HepG2 (cell line): ENCODE measurements around the gene TM7SF3. TPM values are rescaled to one million over a fixed set of nuclear protein-coding genes. Genes with fewer than 3 reads are reported as not detected.

Experiments
- ATAC-seq: fragments of 200-7000 bp; cut with Tn5 transposase; 3 replicates; pipeline ENCODE4 v1.9.1; 2020; ENCODE audit warnings: mild to moderate bottlenecking, moderate library complexity
- BruUV-seq: library from RNA; stranded (reverse); fragments of 400-500 nt; replicated peaks from 2 replicates; lab custom pipeline; 2021; lab: Mats Ljungman, UMichigan
- CTCF ChIA-PET: fragments of 300-600 bp; formaldehyde crosslinking; extraction: SDS; loops from one replicate; lab custom pipeline; 2021; ENCODE audit warnings: low total read pairs, inconsistent platforms, low intra/inter-chr PET ratio; lab: Yijun Ruan, JAX
- POLR2A ChIA-PET: fragments of 350-600 bp; sonication (Branson Sonifier 250); formaldehyde crosslinking; loops from one replicate; lab custom pipeline; 2020; ENCODE audit warnings: antibody characterized with exemption, inconsistent platforms; lab: Yijun Ruan, JAX
- DNase-seq: peaks from one replicate; pipeline ENCODE4 v3.0.0-alpha.2; 2015; ENCODE audit warnings: low spot score
- FAIRE-seq: peaks from 3 replicates; lab custom pipeline; 2011; peaks lifted over from hg19 to GRCh38; lab: Jason Lieb, UNC
- H2AFZ ChIP-seq: one replicate; pipeline ENCODE4 v1.6.1; 2011; ENCODE audit warnings: low read length, inconsistent platforms
- H3K27ac ChIP-seq: fragments of 300-600 bp; 3 replicates; pipeline ENCODE4 v1.8.0; 2011; ENCODE audit warnings: mixed run types, mild to moderate bottlenecking, mixed read lengths, low read length, inconsistent platforms; ENCODE audit not compliant: insufficient read depth; ENCODE audit errors: extremely low read length
- H3K27me3 ChIP-seq, 2 experiments: fragments of 200-600 bp in 1 of 2; 2 replicates in 1 of 2; 3 replicates in 1 of 2; pipeline versions ENCODE4 v1.6.0 to v1.8.0; 2011; ENCODE audit warnings: low read length in 2 of 2, mild to moderate bottlenecking in 2 of 2, moderate library complexity in 2 of 2, inconsistent platforms in 1 of 2; ENCODE audit not compliant: insufficient read depth in 2 of 2, control insufficient read depth in 1 of 2
- H3K36me3 ChIP-seq, 2 experiments: fragments of 200-600 bp in 1 of 2; replicated peaks in 1 of 2; 2 replicates in 1 of 2; 3 replicates in 1 of 2; pipeline versions ENCODE4 v1.5.1 to v1.8.0; 2011; ENCODE audit warnings: low read length in 2 of 2, inconsistent platforms in 1 of 2; ENCODE audit not compliant: insufficient read depth in 2 of 2, control insufficient read depth in 1 of 2
- H3K4me1 ChIP-seq: 2 replicates; pipeline ENCODE4 v1.5.1; 2012; ENCODE audit warnings: low read length, inconsistent platforms; ENCODE audit not compliant: insufficient read depth
- H3K4me2 ChIP-seq: 2 replicates; pipeline ENCODE4 v1.6.0; 2011; ENCODE audit warnings: low read depth, low read length, inconsistent platforms
- H3K4me3 ChIP-seq, 3 experiments: fragments of 200-600 bp in 1 of 3; sonication (generic), shearing (Covaris generic) in 1 of 3; replicated peaks in 1 of 3; 2 replicates each; pipeline ENCODE4 v1.5.1; 2011 to 2016; ENCODE audit warnings: low read length in 3 of 3, inconsistent platforms in 2 of 3, low read depth in 2 of 3, mild to moderate bottlenecking in 2 of 3, control low read depth in 1 of 3, mixed read lengths in 1 of 3; ENCODE audit not compliant: insufficient read depth in 1 of 3
- H3K79me2 ChIP-seq: one replicate; pipeline ENCODE4 v1.6.1; 2011; ENCODE audit warnings: low read length, inconsistent platforms; ENCODE audit not compliant: insufficient read depth
- H3K9ac ChIP-seq: 2 replicates; pipeline ENCODE4 v1.6.0; 2011; ENCODE audit warnings: mild to moderate bottlenecking, low read depth, low read length, inconsistent platforms; ENCODE audit not compliant: insufficient read depth
- H3K9me3 ChIP-seq: 2 replicates; pipeline ENCODE4 v1.5.1; 2012; ENCODE audit warnings: mild to moderate bottlenecking, low read length
- H4K20me1 ChIP-seq: 2 replicates; pipeline ENCODE4 v1.6.0; 2011; ENCODE audit warnings: inconsistent platforms, mild to moderate bottlenecking, low read length, moderate library complexity; ENCODE audit not compliant: insufficient read depth
- CEBPG ChIP-seq: IDR thresholded peaks from 2 replicates; pipeline ENCODE4 v1.6.1; 2016
- GABPB1 ChIP-seq: IDR thresholded peaks from 2 replicates; pipeline ENCODE4 v1.6.1; 2016; ENCODE audit warnings: mild to moderate bottlenecking, missing genetic modification reagents, moderate library complexity, missing compliant biosample characterization
- MEF2D ChIP-seq: sonication (generic); formaldehyde crosslinking; IDR thresholded peaks from 2 replicates; pipeline ENCODE4 v1.5.1; 2020; ENCODE audit warnings: mild to moderate bottlenecking, missing genetic modification reagents
- PHF8 ChIP-seq: sonication (generic); formaldehyde crosslinking; IDR thresholded peaks from 2 replicates; pipeline ENCODE4 v1.5.0; 2020; ENCODE audit warnings: missing genetic modification reagents
- PITX1 ChIP-seq: sonication (generic); formaldehyde crosslinking; IDR thresholded peaks from 2 replicates; pipeline ENCODE4 v1.5.1; 2020; ENCODE audit warnings: mild to moderate bottlenecking, missing genetic modification reagents
- SIX4 ChIP-seq: sonication (generic); formaldehyde crosslinking; IDR thresholded peaks from 2 replicates; pipeline ENCODE4 v1.4.0; 2020; ENCODE audit warnings: missing genetic modification reagents
- SMARCE1 ChIP-seq: fragments of 450-650 bp; IDR thresholded peaks from 2 replicates; pipeline ENCODE4 v1.6.1; 2017; ENCODE audit warnings: borderline replicate concordance
- SSRP1 ChIP-seq: IDR thresholded peaks from 2 replicates; pipeline ENCODE4 v1.6.1; 2016; ENCODE audit warnings: control low read depth
- ZBTB3 ChIP-seq: sonication (generic); formaldehyde crosslinking; IDR thresholded peaks from 2 replicates; pipeline ENCODE4 v1.4.0; 2020; ENCODE audit warnings: low read depth, mild to moderate bottlenecking, moderate library complexity, missing genetic modification reagents, borderline replicate concordance
- ZBTB7A ChIP-seq: sonication (generic); formaldehyde crosslinking; IDR thresholded peaks from 2 replicates; pipeline ENCODE4 v1.8.0; 2022; ENCODE audit warnings: mild to moderate bottlenecking, missing genetic modification reagents
- ZNF296 ChIP-seq: sonication (generic); formaldehyde crosslinking; conservative IDR thresholded peaks from 2 replicates; pipeline ENCODE4 v1.5.0; 2020; ENCODE audit warnings: mild to moderate bottlenecking, missing genetic modification reagents
- ZNF644 ChIP-seq: IDR thresholded peaks from 2 replicates; pipeline ENCODE4 v1.6.1; 2016; ENCODE audit warnings: low read depth
- ZNF672 ChIP-seq: sonication (generic); formaldehyde crosslinking; IDR thresholded peaks from 2 replicates; pipeline ENCODE4 v1.8.1; 2022; ENCODE audit warnings: missing genetic modification reagents
- ZNF766 ChIP-seq: sonication (generic); formaldehyde crosslinking; IDR thresholded peaks from 2 replicates; pipeline ENCODE4 v1.5.0; 2020; ENCODE audit warnings: missing genetic modification reagents, borderline replicate concordance
- ZSCAN12 ChIP-seq: sonication (generic); formaldehyde crosslinking; IDR thresholded peaks from 2 replicates; pipeline ENCODE4 v1.9.0; 2021; ENCODE audit warnings: mild to moderate bottlenecking, missing genetic modification reagents
- ZSCAN9 ChIP-seq: IDR thresholded peaks from 2 replicates; pipeline ENCODE4 v1.6.1; 2016; ENCODE audit warnings: borderline replicate concordance
- WGBS: methylation state at CpG from one replicate; pipeline ENCODE4 v1.1.6; 2017; ENCODE audit warnings: low lambda C conversion rate; 5-methylcytosine and 5-hydroxymethylcytosine counted together
- in situ Hi-C: cut with HindIII; loops from 2 replicates; pipeline ENCODE4 v1.10.0; 2017; ENCODE audit warnings: low pct_unique_long_range_greater_than_20kb; ENCODE audit not compliant: extremely low pct_ligation_motif_present
- intact Hi-C: fragments of 100-400 bp; cut with micrococcal nuclease; formaldehyde crosslinking; loops from one replicate; pipeline ENCODE4 v1.10.0; 2022; ENCODE audit not compliant: unreplicated experiment
- polyA plus RNA-seq, 8 experiments: library from polyadenylated mRNA; depleted of rRNA in 3 of 8; stranded (reverse) in 7 of 8; unstranded in 1 of 8; fragments of >200 nt; fragmentation: Illumina TruSeq in 4 of 8; extraction: Trizol in 4 of 8; gene quantifications; 2 replicates each; pipeline versions ENCODE4 v1.2.1 to v1.2.3, GENCODE V29; 2011 to 2016; ENCODE audit warnings: low read depth in 4 of 8, missing spikeins in 1 of 8, mixed read lengths in 1 of 8; ENCODE audit not compliant: insufficient read depth in 1 of 8
- total RNA-seq, 5 experiments: library from RNA; depleted of rRNA; stranded (reverse); fragments of >200 nt; fragmentation: Illumina TruSeq; extraction: Trizol; gene quantifications; 2 replicates each; pipeline ENCODE4 v1.2.3, GENCODE V29; 2016; ENCODE audit warnings: low read depth in 1 of 5
- TF ChIP-seq, protein P1 (sequence below): sonication (generic); formaldehyde crosslinking; IDR thresholded peaks from 2 replicates; pipeline ENCODE4 v1.4.0; 2020; ENCODE audit warnings: missing genetic modification reagents, borderline replicate concordance
- TF ChIP-seq, protein P2 (sequence below): sonication (generic); formaldehyde crosslinking; IDR thresholded peaks from 2 replicates; pipeline ENCODE4 v1.9.0; 2022; ENCODE audit warnings: low read depth, missing genetic modification reagents
- TF ChIP-seq, protein P3 (sequence below): sonication (generic); formaldehyde crosslinking; conservative IDR thresholded peaks from 2 replicates; pipeline ENCODE4 v1.5.0; 2020; ENCODE audit warnings: missing genetic modification reagents

TM7SF3 gene
- total and polyA plus RNA-seq, 2 of the 13 experiments (the other 11 are each of a cell fraction or from before 2014, with no cell fraction given), result 116 to 142 TPM

DNA sequence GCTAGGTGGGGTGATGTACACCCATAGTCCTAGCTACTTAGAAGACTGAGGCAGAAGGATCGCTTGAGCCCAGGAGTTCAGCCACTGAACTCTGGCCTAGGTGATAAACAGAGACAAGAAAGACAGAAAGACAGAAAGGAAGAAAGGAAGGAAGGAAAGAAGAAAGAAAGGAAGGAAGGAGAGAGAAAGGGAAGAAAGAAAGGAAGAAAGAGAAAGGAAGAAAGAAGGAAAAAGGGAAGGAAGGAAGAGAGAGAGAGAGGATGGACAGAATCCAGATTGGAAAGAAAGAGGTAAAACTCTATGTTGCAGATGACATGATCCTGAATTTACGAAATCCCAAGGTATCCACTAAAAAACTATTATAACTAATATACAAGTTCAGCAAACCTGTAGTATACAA lies 84.6 kb downstream of the TM7SF3 start:
- POLR2A ChIA-PET, result no interaction called here

DNA sequence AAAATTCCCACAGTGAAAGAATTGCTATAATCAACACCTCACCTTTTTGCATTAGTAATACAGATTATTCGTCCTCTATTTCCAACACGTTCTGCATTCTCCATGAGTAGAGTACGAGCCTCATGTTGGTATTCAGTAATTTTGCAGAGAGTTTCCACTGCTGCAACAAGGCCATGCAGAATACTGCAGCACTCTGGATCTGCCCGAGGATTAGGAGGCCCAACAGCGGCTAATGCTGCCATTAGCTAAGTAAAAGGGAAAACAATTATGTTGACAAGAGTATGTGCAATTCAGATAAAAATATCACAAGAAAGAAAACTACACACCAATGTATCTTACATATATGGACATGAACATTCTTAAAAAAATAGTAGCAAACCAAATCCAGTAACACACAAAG lies 85.5 kb downstream of the TM7SF3 start:
- no TSS peak for BruUV-seq
- ChIA-PET POLR2A (no interaction called here), CTCF (no interaction called here)
- Histone ChIP-seq H3K27ac (no peak overlapping the region), H3K36me3 (peaks cover 6 to 47% of the 10 kb centered on the region in 2 experiments), H3K4me1 (no peaks in the 10 kb centered on the region; the same call in 1 of the 2 replicates), H3K9me3 (no peaks in the 10 kb centered on the region), H3K27me3 (no peaks in the 10 kb centered on the region; a peak in 1 of 5 replicates), H2AFZ (no peak overlapping the region), H3K79me2 (peaks cover 2% of the 10 kb centered on the region), H3K4me2 (no peak overlapping the region), H4K20me1 (no peaks in the 10 kb centered on the region), H3K9ac (no peak overlapping the region), H3K4me3 (no peak overlapping the region)
- FAIRE-seq, result no peak
- ATAC-seq, result no peak
- intact Hi-C loops, result no loop called here
- no peak for DNase-seq
- WGBS, result 98% methylated on average over 5 of the region's 5 CpGs
- in situ Hi-C loops, result no loop called here
- no peak for TF ChIP-seq SIX4 (CRISPR knock-in tag)
- TF ChIP-seq MEF2D (CRISPR knock-in tag), result no peak
- no peak for TF ChIP-seq ZNF766 (CRISPR knock-in tag)
- TF ChIP-seq, protein P1, sequence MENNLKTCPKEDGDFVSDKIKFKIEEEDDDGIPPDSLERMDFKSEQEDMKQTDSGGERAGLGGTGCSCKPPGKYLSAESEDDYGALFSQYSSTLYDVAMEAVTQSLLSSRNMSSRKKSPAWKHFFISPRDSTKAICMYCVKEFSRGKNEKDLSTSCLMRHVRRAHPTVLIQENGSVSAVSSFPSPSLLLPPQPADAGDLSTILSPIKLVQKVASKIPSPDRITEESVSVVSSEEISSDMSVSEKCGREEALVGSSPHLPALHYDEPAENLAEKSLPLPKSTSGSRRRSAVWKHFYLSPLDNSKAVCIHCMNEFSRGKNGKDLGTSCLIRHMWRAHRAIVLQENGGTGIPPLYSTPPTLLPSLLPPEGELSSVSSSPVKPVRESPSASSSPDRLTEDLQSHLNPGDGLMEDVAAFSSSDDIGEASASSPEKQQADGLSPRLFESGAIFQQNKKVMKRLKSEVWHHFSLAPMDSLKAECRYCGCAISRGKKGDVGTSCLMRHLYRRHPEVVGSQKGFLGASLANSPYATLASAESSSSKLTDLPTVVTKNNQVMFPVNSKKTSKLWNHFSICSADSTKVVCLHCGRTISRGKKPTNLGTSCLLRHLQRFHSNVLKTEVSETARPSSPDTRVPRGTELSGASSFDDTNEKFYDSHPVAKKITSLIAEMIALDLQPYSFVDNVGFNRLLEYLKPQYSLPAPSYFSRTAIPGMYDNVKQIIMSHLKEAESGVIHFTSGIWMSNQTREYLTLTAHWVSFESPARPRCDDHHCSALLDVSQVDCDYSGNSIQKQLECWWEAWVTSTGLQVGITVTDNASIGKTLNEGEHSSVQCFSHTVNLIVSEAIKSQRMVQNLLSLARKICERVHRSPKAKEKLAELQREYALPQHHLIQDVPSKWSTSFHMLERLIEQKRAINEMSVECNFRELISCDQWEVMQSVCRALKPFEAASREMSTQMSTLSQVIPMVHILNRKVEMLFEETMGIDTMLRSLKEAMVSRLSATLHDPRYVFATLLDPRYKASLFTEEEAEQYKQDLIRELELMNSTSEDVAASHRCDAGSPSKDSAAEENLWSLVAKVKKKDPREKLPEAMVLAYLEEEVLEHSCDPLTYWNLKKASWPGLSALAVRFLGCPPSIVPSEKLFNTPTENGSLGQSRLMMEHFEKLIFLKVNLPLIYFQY, result no peak
- TF ChIP-seq, protein P2, sequence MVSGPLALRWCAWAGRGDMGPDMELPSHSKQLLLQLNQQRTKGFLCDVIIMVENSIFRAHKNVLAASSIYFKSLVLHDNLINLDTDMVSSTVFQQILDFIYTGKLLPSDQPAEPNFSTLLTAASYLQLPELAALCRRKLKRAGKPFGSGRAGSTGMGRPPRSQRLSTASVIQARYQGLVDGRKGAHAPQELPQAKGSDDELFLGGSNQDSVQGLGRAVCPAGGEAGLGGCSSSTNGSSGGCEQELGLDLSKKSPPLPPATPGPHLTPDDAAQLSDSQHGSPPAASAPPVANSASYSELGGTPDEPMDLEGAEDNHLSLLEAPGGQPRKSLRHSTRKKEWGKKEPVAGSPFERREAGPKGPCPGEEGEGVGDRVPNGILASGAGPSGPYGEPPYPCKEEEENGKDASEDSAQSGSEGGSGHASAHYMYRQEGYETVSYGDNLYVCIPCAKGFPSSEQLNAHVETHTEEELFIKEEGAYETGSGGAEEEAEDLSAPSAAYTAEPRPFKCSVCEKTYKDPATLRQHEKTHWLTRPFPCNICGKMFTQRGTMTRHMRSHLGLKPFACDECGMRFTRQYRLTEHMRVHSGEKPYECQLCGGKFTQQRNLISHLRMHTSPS (CRISPR knock-in tag), result no peak
- TF ChIP-seq, protein P3, sequence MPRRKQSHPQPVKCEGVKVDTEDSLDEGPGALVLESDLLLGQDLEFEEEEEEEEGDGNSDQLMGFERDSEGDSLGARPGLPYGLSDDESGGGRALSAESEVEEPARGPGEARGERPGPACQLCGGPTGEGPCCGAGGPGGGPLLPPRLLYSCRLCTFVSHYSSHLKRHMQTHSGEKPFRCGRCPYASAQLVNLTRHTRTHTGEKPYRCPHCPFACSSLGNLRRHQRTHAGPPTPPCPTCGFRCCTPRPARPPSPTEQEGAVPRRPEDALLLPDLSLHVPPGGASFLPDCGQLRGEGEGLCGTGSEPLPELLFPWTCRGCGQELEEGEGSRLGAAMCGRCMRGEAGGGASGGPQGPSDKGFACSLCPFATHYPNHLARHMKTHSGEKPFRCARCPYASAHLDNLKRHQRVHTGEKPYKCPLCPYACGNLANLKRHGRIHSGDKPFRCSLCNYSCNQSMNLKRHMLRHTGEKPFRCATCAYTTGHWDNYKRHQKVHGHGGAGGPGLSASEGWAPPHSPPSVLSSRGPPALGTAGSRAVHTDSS (CRISPR knock-in tag), result no peak
- no peak for TF ChIP-seq ZSCAN12 (CRISPR knock-in tag)

More for the DNA sequence above, 84.6 kb downstream of the TM7SF3 start:
- in situ Hi-C loops, result no loop called here
- no peak for FAIRE-seq
- no peak for TF ChIP-seq SMARCE1
- no peak for TF ChIP-seq ZNF644 (CRISPR knock-in tag)
- no peak for TF ChIP-seq PHF8 (CRISPR knock-in tag)
- no peak for TF ChIP-seq PITX1 (CRISPR knock-in tag)
- TF ChIP-seq SSRP1 (CRISPR knock-in tag), result no peak
- TF ChIP-seq ZSCAN9 (CRISPR knock-in tag), result no peak
- no peak for TF ChIP-seq ZBTB3 (CRISPR knock-in tag)
- no peak for TF ChIP-seq GABPB1 (CRISPR knock-in tag)
- TF ChIP-seq ZNF296 (CRISPR knock-in tag), result no peak
- TF ChIP-seq ZBTB7A (CRISPR knock-in tag), result no peak
- no peak for TF ChIP-seq CEBPG (CRISPR knock-in tag)
- TF ChIP-seq ZNF672 (CRISPR knock-in tag), result no peak
- H3K27me3 ChIP-seq, result no peaks in the 10 kb centered on the region; a peak in 1 of 5 replicates
- CTCF ChIA-PET, result no interaction called here
- BruUV-seq, result no TSS peak
- intact Hi-C loops, result no loop called here
- H2AFZ ChIP-seq, result no peak overlapping the region
- peaks cover 2% of the 10 kb centered on the region; the same call in 1 of the 2 replicates for H3K4me1 ChIP-seq
- H3K9me3 ChIP-seq, result no peaks in the 10 kb centered on the region
- no peak overlapping the region for H3K4me2 ChIP-seq
- no peak overlapping the region for H3K4me3 ChIP-seq
- ATAC-seq, result no peak
- no peak for DNase-seq
- no peak overlapping the region for H3K9ac ChIP-seq
- H3K27ac ChIP-seq, result no peak overlapping the region
- H3K36me3 ChIP-seq, result peaks cover 6 to 47% of the 10 kb centered on the region in 2 experiments
- 96% methylated on average over 2 of the region's 2 CpGs for WGBS
- peaks cover 5% of the 10 kb centered on the region for H3K79me2 ChIP-seq
- H4K20me1 ChIP-seq, result no peaks in the 10 kb centered on the region
